Right lobe of liver (tissue), 4 donors: ENCODE measurements around the gene TMEM238L.

ENCODE experiments used
- POLR2A ChIP-seq: fragments of 450-650 bp; IDR thresholded peaks from one replicate; pipeline ENCODE4 v1.6.1; 2017; ENCODE audit warnings: antibody characterized with exemption, mild to moderate bottlenecking
- TF ChIP-seq, protein P1 (sequence below), 4 donors: fragments of 200-600 bp in 3 of 4; fragments of 450-650 bp in 1 of 4; IDR thresholded peaks; one replicate each; pipeline versions ENCODE4 v1.5.1 to v1.8.0; 2016 to 2022; ENCODE audit warnings: antibody characterized with exemption in 4 of 4, mild to moderate bottlenecking in 2 of 4
- donor health status: DM: no; HTN: no; CAD: no.
- donor health status: DM: no; HTN: no; CAD: no.
- donor health status: DM: no; HTN: yes; CAD: no.

DNA sequence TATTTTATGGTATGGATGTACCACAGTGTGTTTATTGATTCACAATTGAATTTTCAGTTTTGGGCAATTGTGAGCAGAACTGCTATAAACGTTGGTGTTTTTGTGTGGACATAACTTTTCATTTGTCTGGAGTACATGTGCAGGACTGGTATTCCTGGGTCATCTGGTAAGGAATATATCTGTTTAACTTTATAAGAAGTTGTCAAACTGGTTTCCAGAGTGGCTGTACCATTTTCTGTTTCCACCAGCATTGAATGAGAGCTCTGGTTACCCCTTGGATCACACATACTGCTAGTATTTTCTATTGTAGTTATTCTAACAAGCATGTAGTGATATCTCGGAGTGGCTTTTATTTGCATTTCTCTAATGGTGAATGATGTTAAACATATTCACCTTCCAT, 24.3 kb downstream of the TMEM238L start:
- TF ChIP-seq, protein P1, sequence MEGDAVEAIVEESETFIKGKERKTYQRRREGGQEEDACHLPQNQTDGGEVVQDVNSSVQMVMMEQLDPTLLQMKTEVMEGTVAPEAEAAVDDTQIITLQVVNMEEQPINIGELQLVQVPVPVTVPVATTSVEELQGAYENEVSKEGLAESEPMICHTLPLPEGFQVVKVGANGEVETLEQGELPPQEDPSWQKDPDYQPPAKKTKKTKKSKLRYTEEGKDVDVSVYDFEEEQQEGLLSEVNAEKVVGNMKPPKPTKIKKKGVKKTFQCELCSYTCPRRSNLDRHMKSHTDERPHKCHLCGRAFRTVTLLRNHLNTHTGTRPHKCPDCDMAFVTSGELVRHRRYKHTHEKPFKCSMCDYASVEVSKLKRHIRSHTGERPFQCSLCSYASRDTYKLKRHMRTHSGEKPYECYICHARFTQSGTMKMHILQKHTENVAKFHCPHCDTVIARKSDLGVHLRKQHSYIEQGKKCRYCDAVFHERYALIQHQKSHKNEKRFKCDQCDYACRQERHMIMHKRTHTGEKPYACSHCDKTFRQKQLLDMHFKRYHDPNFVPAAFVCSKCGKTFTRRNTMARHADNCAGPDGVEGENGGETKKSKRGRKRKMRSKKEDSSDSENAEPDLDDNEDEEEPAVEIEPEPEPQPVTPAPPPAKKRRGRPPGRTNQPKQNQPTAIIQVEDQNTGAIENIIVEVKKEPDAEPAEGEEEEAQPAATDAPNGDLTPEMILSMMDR (IDR thresholded peaks at IDR 0.05), result no peak
- no peak for TF ChIP-seq POLR2A
